ENCODE results near the gene ACAA2.

- no peak for TF ChIP-seq TAF1 (IDR thresholded peaks at IDR 0.05; ENCODE audit: borderline replicate concordance, low read depth, low read length)
- no peak for TF ChIP-seq POLR2A (IDR thresholded peaks at IDR 0.05; ENCODE audit: low read depth, low read length)
- no peak for TF ChIP-seq POLR2AphosphoS5 (IDR thresholded peaks at IDR 0.05; ENCODE audit: low read depth, low read length)
These were observed 20.5 kb upstream of the ACAA2 start for GRCh38 chr18:49833814-49834213.

All from GM12892 (cell line).